Measurements from ENCODE around the gene SRSF3. TPM values are rescaled to one million over a fixed set of nuclear protein-coding genes. Genes with fewer than 3 reads are reported as not detected.

SRSF3 gene
- 676 TPM for polyA plus RNA-seq (2013, experiment 1 of 4)
- polyA plus RNA-seq (2013, experiment 2 of 4), result 838 TPM
- polyA plus RNA-seq (2013, experiment 3 of 4), result 490 TPM
- polyA plus RNA-seq (2013, experiment 4 of 4), result 539 TPM

GRCh38 chr6:36594029-36594815 is at the start of gene SRSF3:
TSS of gene SRSF3 (plus strand) at chr6:36594362. CDS start at chr6:36596763, 2,401 bp downstream.
- Histone ChIP-seq H3K27ac (ENCODE audit: insufficient read depth, low read depth, low read length, poor library complexity, severe bottlenecking) (peak within 1 kb of the TSS; percentile 99), H3K4me1 (ENCODE audit: control insufficient read depth, insufficient read depth, low read length) (peaks cover 15% of the 10 kb centered on the region), H3K4me3 (ENCODE audit: insufficient read depth, low read depth, low read length) (peak within 1 kb of the TSS; percentile 100), H3K27me3 (ENCODE audit: control insufficient read depth, insufficient read depth, low read length, poor library complexity, severe bottlenecking) (no peaks in the 10 kb centered on the region), H3K9me3 (ENCODE audit: control insufficient read depth, low read length) (no peaks in the 10 kb centered on the region), H3K36me3 (ENCODE audit: control insufficient read depth, insufficient read depth, low read length) (peaks cover 29% of the 10 kb centered on the region)
- 0% methylated on average over 58 of the region's 58 CpGs for WGBS, 2 experiments

DNA sequence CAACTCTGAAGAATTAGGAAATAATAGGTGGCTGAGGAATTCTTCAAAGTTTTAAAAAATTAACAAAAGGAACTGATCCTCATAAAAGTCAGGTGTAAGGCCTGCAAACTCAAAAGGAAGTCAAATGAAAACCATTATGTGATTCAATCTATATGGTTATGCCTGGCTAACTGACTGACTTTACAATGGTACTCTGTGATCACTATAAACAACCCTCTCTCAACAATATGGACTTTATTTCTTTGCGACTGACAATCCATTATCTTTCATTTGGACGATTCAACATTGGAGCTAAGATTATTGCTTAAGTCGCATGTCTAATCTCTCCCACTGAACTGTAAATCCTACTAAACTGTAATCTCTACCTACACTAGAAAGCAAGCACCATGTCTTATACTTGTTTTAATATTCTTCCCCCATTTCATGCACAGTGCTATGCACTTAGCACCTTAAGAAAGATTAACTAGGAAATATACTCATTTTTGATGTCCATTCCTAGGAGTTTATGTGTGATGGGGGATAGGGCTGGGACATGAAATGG is 48.3 kb upstream of the SRSF3 start:
- Histone ChIP-seq H3K4me1 (ENCODE audit: control insufficient read depth, insufficient read depth, low read length) (no peaks in the 10 kb centered on the region), H3K4me3 (ENCODE audit: insufficient read depth, low read depth, low read length) (peak overlapping the region; percentile 93), H3K9me3 (ENCODE audit: control insufficient read depth, low read length) (no peaks in the 10 kb centered on the region), H3K27ac (ENCODE audit: insufficient read depth, low read depth, low read length, poor library complexity, severe bottlenecking) (no peak overlapping the region), H3K36me3 (ENCODE audit: control insufficient read depth, insufficient read depth, low read length) (no peaks in the 10 kb centered on the region), H3K27me3 (ENCODE audit: control insufficient read depth, insufficient read depth, low read length, poor library complexity, severe bottlenecking) (no peaks in the 10 kb centered on the region)
- WGBS, 2 experiments, result 73 to 75% methylated on average over 3 of the region's 3 CpGs

- H3K27me3 ChIP-seq (ENCODE audit: control insufficient read depth, insufficient read depth, low read length, poor library complexity, severe bottlenecking), result no peaks in the 10 kb centered on the region
- H3K36me3 ChIP-seq (ENCODE audit: control insufficient read depth, insufficient read depth, low read length), result no peaks in the 10 kb centered on the region
- H3K9me3 ChIP-seq (ENCODE audit: control insufficient read depth, low read length), result no peaks in the 10 kb centered on the region
- peak overlapping the region; percentile 93 for H3K4me3 ChIP-seq (ENCODE audit: insufficient read depth, low read depth, low read length)
- WGBS, 2 experiments, result 0 to 2% methylated on average over 15 of the region's 15 CpGs
- H3K4me1 ChIP-seq (ENCODE audit: control insufficient read depth, insufficient read depth, low read length), result no peaks in the 10 kb centered on the region
- H3K27ac ChIP-seq (ENCODE audit: insufficient read depth, low read depth, low read length, poor library complexity, severe bottlenecking), result peak overlapping the region; percentile 89
Observed at GRCh38 chr6:36546308-36546919, 47.7 kb upstream of the SRSF3 start.

DNA sequence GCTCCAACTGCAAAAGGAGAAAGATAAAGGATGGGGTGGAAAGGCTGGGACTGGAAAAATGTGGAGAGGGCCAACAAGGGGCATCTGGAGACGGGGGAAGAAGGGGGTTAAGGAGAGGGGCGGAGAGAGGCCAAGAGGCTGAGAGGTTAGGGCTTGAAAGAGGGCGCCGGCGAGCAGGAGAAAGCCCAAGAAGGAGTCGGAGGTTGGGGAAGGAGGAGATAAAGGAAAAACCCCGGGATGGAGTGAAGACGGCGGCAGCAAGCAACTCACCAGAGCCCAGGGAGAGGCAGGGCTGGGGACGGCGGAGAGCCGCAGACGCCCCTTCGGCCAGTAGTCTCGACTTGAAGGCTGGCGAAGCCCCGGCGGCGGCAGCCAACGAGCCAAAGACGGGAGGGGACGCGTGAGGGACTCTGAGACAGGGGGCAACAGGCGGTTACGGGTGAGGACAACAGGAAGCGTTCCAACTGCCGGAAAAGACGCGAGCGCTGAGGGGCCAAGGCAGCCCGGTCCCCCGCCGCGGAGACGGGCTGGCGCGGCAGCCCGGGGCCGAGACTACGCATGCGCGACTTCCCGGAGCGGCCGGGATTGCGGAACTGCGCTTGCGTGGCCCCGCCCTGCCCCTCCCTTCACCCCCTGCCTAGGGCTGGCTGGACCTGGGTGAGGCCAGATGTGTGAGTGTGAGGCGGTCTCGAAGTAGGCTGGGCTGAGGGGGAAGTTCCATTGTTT is 47.1 kb upstream of the SRSF3 start, which contains the start of gene STK38:
TSS of gene STK38 (minus strand) at position 560 of the 726 bp plus-strand sequence. CDS start 7,277 bp downstream, outside the sequence.
- H3K4me1 ChIP-seq (ENCODE audit: control insufficient read depth, insufficient read depth, low read length), result no peaks in the 10 kb centered on the region
- peak within 1 kb of the TSS; percentile 93 for H3K4me3 ChIP-seq (ENCODE audit: insufficient read depth, low read depth, low read length)
- H3K27ac ChIP-seq (ENCODE audit: insufficient read depth, low read depth, low read length, poor library complexity, severe bottlenecking), result peak within 1 kb of the TSS; percentile 89
- no peaks in the 10 kb centered on the region for H3K36me3 ChIP-seq (ENCODE audit: control insufficient read depth, insufficient read depth, low read length)
- 0% methylated on average over 49 to 50 of the region's 51 CpGs for WGBS, 2 experiments
- no peaks in the 10 kb centered on the region for H3K27me3 ChIP-seq (ENCODE audit: control insufficient read depth, insufficient read depth, low read length, poor library complexity, severe bottlenecking)
- H3K9me3 ChIP-seq (ENCODE audit: control insufficient read depth, low read length), result no peaks in the 10 kb centered on the region

DNA sequence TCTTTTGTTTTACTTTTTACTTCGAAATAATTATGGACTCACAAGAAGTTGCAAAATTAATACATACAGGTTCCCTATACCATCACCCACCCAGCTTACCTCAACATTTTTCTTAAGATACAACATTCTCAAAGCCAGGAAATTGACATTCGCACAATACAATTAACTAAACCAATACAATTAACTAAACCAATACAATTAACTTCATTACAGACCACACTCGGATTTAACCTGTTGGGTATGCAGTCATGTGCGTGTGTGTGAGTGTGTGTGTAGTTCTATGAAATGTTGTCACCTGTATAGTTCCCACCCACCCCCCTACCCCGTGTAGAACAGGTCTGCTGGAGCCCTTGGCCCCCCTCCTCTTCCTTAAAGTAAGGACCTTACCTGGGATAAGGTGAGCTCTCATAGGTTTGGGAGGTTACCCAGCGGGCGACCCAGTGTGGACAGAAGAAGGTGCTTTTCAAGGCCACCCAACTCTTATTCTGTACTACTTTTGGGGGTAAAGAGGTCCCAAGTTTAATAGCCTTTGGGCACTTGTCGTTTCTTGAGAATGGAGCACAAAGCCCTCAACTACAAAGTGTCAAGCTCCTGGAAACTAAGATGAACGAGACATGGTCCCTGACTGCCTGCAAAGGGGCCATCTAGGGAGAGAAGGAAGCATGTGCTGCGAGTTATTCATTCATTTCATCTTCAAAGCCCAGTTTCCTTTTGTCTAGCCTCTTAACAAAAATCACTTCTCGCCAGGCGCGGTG is 46.3 kb upstream of the SRSF3 start:
- peak overlapping the region; percentile 93 for H3K4me3 ChIP-seq (ENCODE audit: insufficient read depth, low read depth, low read length)
- H3K9me3 ChIP-seq (ENCODE audit: control insufficient read depth, low read length), result no peaks in the 10 kb centered on the region
- H3K27ac ChIP-seq (ENCODE audit: insufficient read depth, low read depth, low read length, poor library complexity, severe bottlenecking), result no peak overlapping the region
- H3K4me1 ChIP-seq (ENCODE audit: control insufficient read depth, insufficient read depth, low read length), result no peaks in the 10 kb centered on the region
- no peaks in the 10 kb centered on the region for H3K36me3 ChIP-seq (ENCODE audit: control insufficient read depth, insufficient read depth, low read length)
- no peaks in the 10 kb centered on the region for H3K27me3 ChIP-seq (ENCODE audit: control insufficient read depth, insufficient read depth, low read length, poor library complexity, severe bottlenecking)
- WGBS, 2 experiments, result 73 to 76% methylated on average over 10 of the region's 13 CpGs

DNA sequence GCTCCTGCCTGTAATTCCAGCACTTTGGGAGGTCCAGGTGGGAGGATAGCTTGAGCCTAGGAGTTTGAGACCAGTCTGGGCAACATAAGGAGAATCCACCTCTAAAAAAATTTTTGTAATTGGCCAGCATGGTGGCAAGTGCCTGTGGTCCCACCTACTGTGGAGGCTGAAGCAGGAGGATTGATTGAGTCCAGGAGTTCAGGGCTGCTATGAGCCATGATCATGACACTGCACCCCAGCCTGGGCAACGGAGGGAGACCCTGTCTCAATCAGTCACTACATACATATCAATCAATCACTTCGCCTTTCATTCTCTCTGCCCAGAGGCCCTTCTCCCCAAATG is 45.8 kb upstream of the SRSF3 start:
- Histone ChIP-seq H3K4me3 (ENCODE audit: insufficient read depth, low read depth, low read length) (no peak overlapping the region), H3K9me3 (ENCODE audit: control insufficient read depth, low read length) (no peaks in the 10 kb centered on the region), H3K27me3 (ENCODE audit: control insufficient read depth, insufficient read depth, low read length, poor library complexity, severe bottlenecking) (no peaks in the 10 kb centered on the region), H3K36me3 (ENCODE audit: control insufficient read depth, insufficient read depth, low read length) (no peaks in the 10 kb centered on the region), H3K27ac (ENCODE audit: insufficient read depth, low read depth, low read length, poor library complexity, severe bottlenecking) (no peak overlapping the region), H3K4me1 (ENCODE audit: control insufficient read depth, insufficient read depth, low read length) (no peaks in the 10 kb centered on the region)
- WGBS, 2 experiments, result 82 to 89% methylated on average over 2 of the region's 2 CpGs

GRCh38 chr6:36550473-36551000 is 43.6 kb upstream of the SRSF3 start:
- Histone ChIP-seq H3K27me3 (ENCODE audit: control insufficient read depth, insufficient read depth, low read length, poor library complexity, severe bottlenecking) (no peaks in the 10 kb centered on the region), H3K27ac (ENCODE audit: insufficient read depth, low read depth, low read length, poor library complexity, severe bottlenecking) (no peak overlapping the region), H3K4me1 (ENCODE audit: control insufficient read depth, insufficient read depth, low read length) (no peaks in the 10 kb centered on the region), H3K36me3 (ENCODE audit: control insufficient read depth, insufficient read depth, low read length) (no peaks in the 10 kb centered on the region), H3K4me3 (ENCODE audit: insufficient read depth, low read depth, low read length) (no peak overlapping the region), H3K9me3 (ENCODE audit: control insufficient read depth, low read length) (no peaks in the 10 kb centered on the region)
- WGBS, 2 experiments, result 87 to 100% methylated on average over 1 of the region's 1 CpG

DNA sequence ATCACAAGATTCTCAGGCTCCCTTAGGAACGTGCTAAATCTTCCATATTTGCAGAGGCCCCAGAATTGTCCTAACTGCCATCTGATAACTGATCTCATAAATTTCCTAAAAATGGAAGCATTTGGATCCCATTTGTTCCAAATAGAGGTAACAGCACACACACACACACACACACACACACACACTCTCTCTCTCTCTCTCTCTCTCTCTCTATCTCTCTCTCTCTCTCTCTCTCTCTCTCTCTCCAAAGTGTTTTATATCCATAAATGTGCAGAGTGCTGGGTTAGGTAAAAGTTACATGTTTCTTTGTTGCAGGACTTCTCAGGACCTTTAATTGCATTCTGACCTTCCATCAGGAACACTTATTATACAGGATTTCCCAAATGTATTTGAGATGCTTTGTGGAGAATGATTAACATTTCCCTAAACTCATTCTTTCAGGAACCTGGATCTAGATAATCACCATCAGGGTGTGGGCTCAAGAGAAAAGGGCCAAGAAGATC is 38.4 kb upstream of the SRSF3 start:
- no peak overlapping the region for H3K27ac ChIP-seq (ENCODE audit: insufficient read depth, low read depth, low read length, poor library complexity, severe bottlenecking)
- H3K36me3 ChIP-seq (ENCODE audit: control insufficient read depth, insufficient read depth, low read length), result no peaks in the 10 kb centered on the region
- no peaks in the 10 kb centered on the region for H3K27me3 ChIP-seq (ENCODE audit: control insufficient read depth, insufficient read depth, low read length, poor library complexity, severe bottlenecking)
- no peaks in the 10 kb centered on the region for H3K4me1 ChIP-seq (ENCODE audit: control insufficient read depth, insufficient read depth, low read length)
- no peaks in the 10 kb centered on the region for H3K9me3 ChIP-seq (ENCODE audit: control insufficient read depth, low read length)
- WGBS, 2 experiments, result 95 to 100% methylated on average over 1 of the region's 1 CpG
- no peak overlapping the region for H3K4me3 ChIP-seq (ENCODE audit: insufficient read depth, low read depth, low read length)

- 89 to 94% methylated on average over 5 of the region's 5 CpGs for WGBS, 2 experiments
- H3K9me3 ChIP-seq (ENCODE audit: control insufficient read depth, low read length), result no peaks in the 10 kb centered on the region
- H3K27me3 ChIP-seq (ENCODE audit: control insufficient read depth, insufficient read depth, low read length, poor library complexity, severe bottlenecking), result no peaks in the 10 kb centered on the region
Observed at GRCh38 chr6:36556281-36556680, 37.9 kb upstream of the SRSF3 start.

More at GRCh38 chr6:36556281-36556680, 37.9 kb upstream of the SRSF3 start:
- Histone ChIP-seq H3K4me1 (ENCODE audit: control insufficient read depth, insufficient read depth, low read length) (no peaks in the 10 kb centered on the region), H3K36me3 (ENCODE audit: control insufficient read depth, insufficient read depth, low read length) (no peaks in the 10 kb centered on the region), H3K4me3 (ENCODE audit: insufficient read depth, low read depth, low read length) (no peak overlapping the region), H3K27ac (ENCODE audit: insufficient read depth, low read depth, low read length, poor library complexity, severe bottlenecking) (no peak overlapping the region)
